HCT116 (cell line): ENCODE data around the gene APLN. TPM values are rescaled to one million over a fixed set of nuclear protein-coding genes. Genes with fewer than 3 reads are reported as not detected.

Experiments
- ATAC-seq: fragments of 200-7000 bp; cut with Tn5 transposase; 2 replicates; pipeline ENCODE4 v1.9.1; 2020; ENCODE audit warnings: mild to moderate bottlenecking, moderate library complexity
- BruUV-seq: library from RNA; stranded (reverse); fragments of 400-500 nt; replicated peaks from 2 replicates; lab custom pipeline; 2021; lab: Mats Ljungman, UMichigan
- CTCF ChIA-PET: fragments of 300-600 bp; sonication (Branson Sonifier 250); formaldehyde crosslinking; loops from one replicate; lab custom pipeline; 2021; ENCODE audit warnings: antibody characterized with exemption; lab: Charles Lee
- POLR2A ChIA-PET: fragments of 300-600, 350-600 bp; sonication (Branson Sonifier 250); formaldehyde crosslinking; loops from one replicate; lab custom pipeline; 2021; ENCODE audit warnings: antibody characterized with exemption; lab: Charles Lee
- RAD21 ChIA-PET, 2 experiments: fragments of 300-600 bp; sonication (Branson Sonifier 250); formaldehyde crosslinking; loops; one replicate each; lab custom pipeline; 2023; ENCODE audit warnings: low total read pairs in 2 of 2; ENCODE audit not compliant: uncharacterized antibody in 2 of 2, unreplicated experiment in 2 of 2, low non-redundant PET in 1 of 2; lab: Charles Lee
- DNase-seq: peaks from one replicate; pipeline ENCODE4 v3.0.0-alpha.2; 2010; ENCODE audit warnings: low read depth, low spot score
- H2AFZ ChIP-seq: fragments of 200-600 bp; shearing (Covaris generic), sonication (generic); 2 replicates; pipeline ENCODE4 v1.6.1; 2017; ENCODE audit warnings: low read depth, mixed run types, mixed read lengths, antibody characterized with exemption, low read length; ENCODE audit not compliant: poor library complexity, severe bottlenecking
- H3K27ac ChIP-seq: 2 replicates; pipeline ENCODE4 v1.5.1; 2012; ENCODE audit warnings: low read depth, low read length
- H3K27me3 ChIP-seq: fragments of 200-600 bp; sonication (generic); 2 replicates; pipeline ENCODE4 v1.6.1; 2016; ENCODE audit warnings: mixed run types, low read length, mixed read lengths; ENCODE audit not compliant: insufficient read depth
- H3K36me3 ChIP-seq, 2 experiments: fragments of 200-500 bp in 1 of 2; fragments of 200-600 bp in 1 of 2; sonication (Bioruptor generic) in 1 of 2; sonication (generic) in 1 of 2; 2 replicates each; pipeline versions ENCODE4 v1.5.1 to v1.6.1; 2014 to 2016; ENCODE audit warnings: low read length in 2 of 2, inconsistent platforms in 1 of 2, mixed read lengths in 1 of 2, mixed run types in 1 of 2; ENCODE audit not compliant: insufficient read depth in 2 of 2, control insufficient read depth in 1 of 2
- H3K4me1 ChIP-seq, 2 experiments: fragments of 200-600 bp in 1 of 2; sonication (generic) in 1 of 2; 2 replicates each; pipeline versions ENCODE4 v1.5.1 to v1.6.1; 2012 to 2017; ENCODE audit warnings: low read length in 2 of 2, inconsistent platforms in 1 of 2, mild to moderate bottlenecking in 1 of 2, mixed read lengths in 1 of 2, mixed run types in 1 of 2, moderate library complexity in 1 of 2; ENCODE audit not compliant: insufficient read depth in 2 of 2, control insufficient read depth in 1 of 2
- H3K4me2 ChIP-seq: fragments of 200-600 bp; sonication (generic); 2 replicates; pipeline ENCODE4 v1.6.1; 2017; ENCODE audit warnings: mixed run types, low read length, mixed read lengths
- H3K4me3 ChIP-seq, 2 experiments: fragments of 200-600 bp in 1 of 2; sonication (generic) in 1 of 2; replicated peaks in 1 of 2; 2 replicates each; pipeline ENCODE4 v1.5.1; 2011 to 2016; ENCODE audit warnings: low read length in 2 of 2, control low read depth in 1 of 2, low read depth in 1 of 2, mild to moderate bottlenecking in 1 of 2, mixed read lengths in 1 of 2, mixed run types in 1 of 2
- H3K79me2 ChIP-seq: fragments of 200-600 bp; sonication (generic); 2 replicates; pipeline ENCODE4 v1.6.1; 2017; ENCODE audit warnings: mild to moderate bottlenecking, mixed run types, low read length, moderate library complexity, mixed read lengths; ENCODE audit not compliant: insufficient read depth
- H3K9ac ChIP-seq: fragments of 200-600 bp; sonication (generic); 2 replicates; pipeline ENCODE4 v1.6.1; 2016; ENCODE audit warnings: low read length, mixed read lengths
- H3K9me2 ChIP-seq: fragments of 200-600 bp; sonication (generic), shearing (Covaris generic); 2 replicates; pipeline ENCODE4 v1.6.1; 2017; ENCODE audit warnings: mixed run types, mild to moderate bottlenecking, moderate library complexity; ENCODE audit not compliant: insufficient read depth
- H3K9me3 ChIP-seq, 2 experiments: fragments of 200-500 bp in 1 of 2; fragments of 200-600 bp in 1 of 2; sonication (Bioruptor generic) in 1 of 2; sonication (generic) in 1 of 2; 2 replicates each; pipeline ENCODE4 v1.6.1; 2014 to 2017; ENCODE audit warnings: low read length in 2 of 2, mixed read lengths in 2 of 2, inconsistent platforms in 1 of 2, low read depth in 1 of 2, mild to moderate bottlenecking in 1 of 2, mixed run types in 1 of 2, moderate library complexity in 1 of 2; ENCODE audit not compliant: control insufficient read depth in 1 of 2, insufficient read depth in 1 of 2
- H4K20me1 ChIP-seq: fragments of 200-600 bp; sonication (generic), shearing (Covaris generic); 2 replicates; pipeline ENCODE4 v1.6.1; 2017; ENCODE audit warnings: mixed run types, mild to moderate bottlenecking, moderate library complexity; ENCODE audit not compliant: insufficient read depth
- CBX3 ChIP-seq: IDR thresholded peaks from 2 replicates; pipeline ENCODE4 v1.6.1; 2012; ENCODE audit warnings: low read depth
- EGR1 ChIP-seq: IDR thresholded peaks from 2 replicates; pipeline ENCODE4 v1.6.1; 2012; ENCODE audit warnings: low read depth
- JUND ChIP-seq: IDR thresholded peaks from 2 replicates; pipeline ENCODE4 v1.6.1; 2012
- POLR2AphosphoS5 ChIP-seq: IDR thresholded peaks from 2 replicates; pipeline ENCODE4 v1.6.1; 2011; ENCODE audit warnings: mild to moderate bottlenecking, low read depth, low read length, moderate library complexity
- RAD21 ChIP-seq: IDR thresholded peaks from 2 replicates; pipeline ENCODE4 v1.6.1; 2012; ENCODE audit warnings: low read depth, mild to moderate bottlenecking
- REST ChIP-seq: IDR thresholded peaks from 2 replicates; pipeline ENCODE4 v1.6.1; 2012; ENCODE audit warnings: low read depth
- SP1 ChIP-seq: IDR thresholded peaks from 2 replicates; pipeline ENCODE4 v1.6.1; 2012; ENCODE audit warnings: low read depth
- ZFX ChIP-seq: fragments of 450-650 bp; IDR thresholded peaks from 2 replicates; pipeline ENCODE4 v1.6.1; 2017
- ZNF274 ChIP-seq: fragments of 200-500 bp; sonication (Bioruptor generic); IDR thresholded peaks from 2 replicates; pipeline ENCODE4 v1.6.1; 2014; ENCODE audit warnings: mild to moderate bottlenecking, low read depth, low read length, inconsistent platforms
- intact Hi-C: fragments of 100-400 bp; cut with micrococcal nuclease; formaldehyde crosslinking; loops from 2 replicates; pipeline ENCODE4 v1.10.0; 2022
- total RNA-seq: library from RNA; stranded (reverse); gene quantifications from one replicate; pipeline ENCODE4 v1.2.1, GENCODE V29; 2021; ENCODE audit not compliant: unreplicated experiment

The APLN gene
- total RNA-seq, 1 experiment from 2014 or later: 0.22 TPM

GRCh38 chrX:129642641-129643040 lies 12.1 kb downstream of the APLN start:
- CTCF ChIA-PET: no interaction called here
- intact Hi-C loops: no loop called here
- no peak for DNase-seq

More at GRCh38 chrX:129642641-129643040, 12.1 kb downstream of the APLN start:
- no TSS peak for BruUV-seq
- no peak for TF ChIP-seq EGR1
- no peak for TF ChIP-seq ZFX
- TF ChIP-seq REST: no peak
- TF ChIP-seq RAD21: no peak
- TF ChIP-seq JUND: no peak
- no peak for TF ChIP-seq POLR2AphosphoS5
- TF ChIP-seq ZNF274: no peak
- TF ChIP-seq SP1: no peak
- TF ChIP-seq CBX3: no peak
- TF ChIP-seq, all 23 proteins: peak for 0
- Histone ChIP-seq H2AFZ (no peak overlapping the region), H3K9ac (no peak overlapping the region), H3K9me3 (no peaks in the 10 kb centered on the region), H3K79me2 (no peaks in the 10 kb centered on the region), H4K20me1 (no peaks in the 10 kb centered on the region), H3K4me1 (no peaks in the 10 kb centered on the region; a peak in 1 of 4 replicates), H3K4me3 (no peak overlapping the region), H3K4me2 (no peak overlapping the region), H3K9me2 (no peaks in the 10 kb centered on the region), H3K36me3 (no peaks in the 10 kb centered on the region), H3K27ac (no peak overlapping the region), H3K27me3 (no peaks in the 10 kb centered on the region)
- no peak for ATAC-seq
- RAD21 ChIA-PET: interaction anchor here in 1 of 2 experiments (0.9 kb wide), 1 partner anchor 84 kb away, joined by 3 read pairs; no protein-coding TSS in a partner anchor
- POLR2A ChIA-PET: no interaction called here
